ENCODE results near the gene NKX2-2. TPM values are rescaled to one million over a fixed set of nuclear protein-coding genes. Genes with fewer than 3 reads are reported as not detected.

The NKX2-2 gene
- total RNA-seq, 1 experiment from 2014 or later: not detected

DNA sequence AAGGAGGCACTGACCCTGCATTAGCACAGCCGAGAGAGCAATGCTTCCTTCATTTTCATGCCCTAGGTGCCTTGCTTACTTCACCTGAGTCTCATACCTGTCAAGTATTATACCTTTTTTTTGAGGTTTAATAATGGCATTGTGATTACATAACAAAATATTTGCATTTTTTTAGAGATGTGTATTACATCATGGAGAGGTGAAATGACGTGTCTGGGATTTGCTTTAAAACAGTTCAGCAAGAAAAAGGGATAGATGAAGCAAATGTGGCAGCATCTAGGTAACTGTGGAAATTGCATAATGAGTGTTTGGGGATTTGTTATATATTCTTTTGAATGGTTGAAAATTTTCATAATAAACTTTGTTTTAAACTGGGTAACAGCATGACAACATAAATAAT is 48.9 kb downstream of the NKX2-2 start:
- H3K36me3 Mint-ChIP-seq (ENCODE audit: insufficient read depth, unreplicated experiment): no peaks in the 10 kb centered on the region
- H3K4me3 Mint-ChIP-seq (ENCODE audit: low read depth, unreplicated experiment): no peak overlapping the region
- DNase-seq: no peak
- H3K27me3 Mint-ChIP-seq (ENCODE audit: unreplicated experiment): no peaks in the 10 kb centered on the region
- no peak overlapping the region for H3K27ac Mint-ChIP-seq (ENCODE audit: unreplicated experiment)
- intact Hi-C loops (cut with micrococcal nuclease; ENCODE audit: unreplicated experiment): no loop called here
- no TSS peak for BruUV-seq (replicated peaks)
- CTCF ChIA-PET: no interaction called here
- TF ChIP-seq, protein P1, sequence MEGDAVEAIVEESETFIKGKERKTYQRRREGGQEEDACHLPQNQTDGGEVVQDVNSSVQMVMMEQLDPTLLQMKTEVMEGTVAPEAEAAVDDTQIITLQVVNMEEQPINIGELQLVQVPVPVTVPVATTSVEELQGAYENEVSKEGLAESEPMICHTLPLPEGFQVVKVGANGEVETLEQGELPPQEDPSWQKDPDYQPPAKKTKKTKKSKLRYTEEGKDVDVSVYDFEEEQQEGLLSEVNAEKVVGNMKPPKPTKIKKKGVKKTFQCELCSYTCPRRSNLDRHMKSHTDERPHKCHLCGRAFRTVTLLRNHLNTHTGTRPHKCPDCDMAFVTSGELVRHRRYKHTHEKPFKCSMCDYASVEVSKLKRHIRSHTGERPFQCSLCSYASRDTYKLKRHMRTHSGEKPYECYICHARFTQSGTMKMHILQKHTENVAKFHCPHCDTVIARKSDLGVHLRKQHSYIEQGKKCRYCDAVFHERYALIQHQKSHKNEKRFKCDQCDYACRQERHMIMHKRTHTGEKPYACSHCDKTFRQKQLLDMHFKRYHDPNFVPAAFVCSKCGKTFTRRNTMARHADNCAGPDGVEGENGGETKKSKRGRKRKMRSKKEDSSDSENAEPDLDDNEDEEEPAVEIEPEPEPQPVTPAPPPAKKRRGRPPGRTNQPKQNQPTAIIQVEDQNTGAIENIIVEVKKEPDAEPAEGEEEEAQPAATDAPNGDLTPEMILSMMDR (IDR thresholded peaks at IDR 0.05; ENCODE audit: unreplicated experiment): no peak
- no peaks in the 10 kb centered on the region for H3K4me1 Mint-ChIP-seq (ENCODE audit: low read depth, unreplicated experiment)
- no peaks in the 10 kb centered on the region for H3K9me3 Mint-ChIP-seq (ENCODE audit: low read depth, unreplicated experiment)

Other genes starting within 250 kb of the NKX2-2 start
- gene XRN2, start 210.7 kb downstream of the NKX2-2 start, total RNA-seq (2022): 23.4 and 24.7 TPM in 2 replicates
- not detected in 2 replicates for gene NKX2-4, start 116.5 kb downstream of the NKX2-2 start, total RNA-seq (2022)
- not detected in 2 replicates for gene PAX1, start 191.6 kb upstream of the NKX2-2 start, total RNA-seq (2022)

Measured in Calu3 (cell line).